KBM-7 (cell line): ENCODE results near the gene GAS7.

Experiments used
- DNase-seq: peaks from one replicate; pipeline ENCODE4 v3.0.0-alpha.2; 2015
- in situ Hi-C: fragments of 300-500 bp; cut with MboI; formaldehyde crosslinking; loops from 2 replicates; pipeline ENCODE4 v1.14.3; 2020; ENCODE audit warnings: low sequenced_read_pairs, low pct_unique_long_range_greater_than_20kb, mixed read lengths

The GAS7 gene

DNA sequence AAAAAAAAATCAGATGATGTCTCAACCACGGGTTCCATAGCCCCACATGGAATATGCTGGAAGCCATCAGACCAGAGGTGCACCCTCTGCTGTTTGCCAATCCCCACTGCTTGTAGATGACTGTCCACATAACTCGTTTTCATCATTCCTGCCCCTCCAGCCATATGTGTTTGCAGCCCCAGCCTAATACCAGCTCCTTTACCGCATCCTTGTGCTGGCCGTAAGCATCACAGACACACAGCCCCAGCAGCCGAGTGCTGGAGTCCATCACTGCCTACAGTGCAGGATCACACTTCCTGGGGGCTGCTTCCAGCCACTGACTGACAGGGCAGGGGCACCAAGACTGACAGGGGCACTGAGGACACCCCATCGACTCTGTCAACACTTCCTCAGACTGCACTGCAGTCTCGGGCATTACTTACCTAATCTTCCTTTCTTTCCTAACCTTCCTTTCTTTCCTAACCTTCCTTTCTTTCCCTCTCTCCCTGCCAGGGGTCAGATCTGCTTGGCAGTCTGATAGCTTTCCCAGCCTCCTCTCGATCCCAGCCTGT is 298.3 kb downstream of the GAS7 start:
- in situ Hi-C loops = loop anchor here (25.0 kb wide), 1 partner anchor 712 kb away; no protein-coding TSS in a partner anchor

DNA sequence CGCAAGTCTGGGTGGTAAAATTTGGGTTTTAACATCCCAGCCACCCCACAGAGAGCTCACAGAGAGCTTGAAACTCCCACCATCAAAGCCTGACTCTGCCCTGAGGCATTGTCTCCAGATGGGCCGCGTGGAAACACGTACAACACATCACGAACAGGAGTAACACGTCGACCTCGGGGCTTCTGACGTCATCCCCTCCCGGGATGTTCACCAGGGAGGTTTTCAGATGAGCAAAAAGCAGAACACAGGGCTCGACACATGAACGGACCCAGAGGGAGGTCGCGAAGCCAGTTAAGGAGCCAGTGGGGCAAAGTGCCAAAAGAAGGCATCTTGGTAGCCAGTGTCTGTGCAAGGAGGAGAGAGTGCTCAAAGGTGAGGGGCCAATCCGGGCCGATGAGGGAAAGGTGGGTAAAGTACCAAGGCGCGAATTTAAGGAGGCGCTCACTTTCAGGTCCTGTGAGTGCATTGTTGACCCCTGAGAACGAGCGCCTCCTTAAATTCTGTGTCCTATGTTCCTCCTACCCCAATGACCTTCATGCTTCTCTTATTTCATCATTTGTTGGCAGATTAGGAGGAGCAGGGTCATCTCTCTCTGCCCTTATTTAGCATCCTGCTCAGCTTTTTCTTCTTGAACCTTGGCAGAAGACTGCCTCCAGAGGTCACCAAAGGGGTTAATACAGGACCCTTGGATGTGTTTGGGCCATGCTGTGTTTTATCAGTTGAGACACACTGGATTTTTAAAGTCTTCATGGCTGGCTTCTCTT is 298.9 kb downstream of the GAS7 start:
- in situ Hi-C loops = loop anchor here (25.0 kb wide), 1 partner anchor 713 kb away; no protein-coding TSS in a partner anchor
- DNase-seq = no peak

More for the DNA sequence above, 298.3 kb downstream of the GAS7 start:
- DNase-seq = no peak

DNA sequence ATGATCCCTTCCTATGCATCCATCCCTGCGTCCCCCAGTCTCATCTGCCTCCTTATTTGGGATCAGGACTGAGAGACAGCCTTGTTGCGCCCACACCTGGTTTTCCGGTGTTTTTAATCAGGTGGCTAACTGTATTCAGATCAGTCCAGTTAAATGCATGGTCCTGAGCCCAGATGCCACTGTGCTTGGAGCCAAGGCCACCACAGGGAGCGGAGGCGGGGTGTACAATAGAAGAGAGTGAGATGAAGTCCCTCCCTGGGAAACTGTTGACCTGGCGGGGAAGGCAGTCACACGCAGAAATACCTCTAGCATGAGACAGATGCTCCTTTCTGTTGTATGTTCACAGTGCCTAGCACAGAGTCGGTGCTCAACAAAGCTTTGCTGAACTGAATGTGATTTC is 299.6 kb downstream of the GAS7 start:
- no peak for DNase-seq
- in situ Hi-C loops = no loop called here

GRCh38 chr17:9897372-9897968 is 300.9 kb downstream of the GAS7 start:
- in situ Hi-C loops = no loop called here
- DNase-seq = no peak

DNA sequence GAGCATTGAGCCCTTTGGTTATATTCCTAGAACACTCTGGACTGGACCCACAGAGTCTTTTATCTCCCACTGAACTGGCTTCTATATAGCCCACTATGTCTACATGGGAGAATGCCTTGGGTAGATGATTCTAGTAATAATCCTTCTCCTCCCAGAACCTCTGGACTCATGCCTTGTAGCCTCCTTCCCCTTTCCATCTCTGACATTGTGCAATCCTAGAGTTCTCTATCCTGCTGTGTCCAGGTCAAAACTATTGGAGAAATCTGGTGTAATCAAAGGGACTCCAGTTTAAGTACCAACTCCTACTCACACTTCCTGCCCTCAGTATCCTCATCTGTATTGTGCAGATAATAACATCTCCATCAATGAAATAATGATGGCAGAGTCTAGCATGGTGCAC is 302.5 kb downstream of the GAS7 start:
- no peak for DNase-seq
- in situ Hi-C loops = no loop called here

DNA sequence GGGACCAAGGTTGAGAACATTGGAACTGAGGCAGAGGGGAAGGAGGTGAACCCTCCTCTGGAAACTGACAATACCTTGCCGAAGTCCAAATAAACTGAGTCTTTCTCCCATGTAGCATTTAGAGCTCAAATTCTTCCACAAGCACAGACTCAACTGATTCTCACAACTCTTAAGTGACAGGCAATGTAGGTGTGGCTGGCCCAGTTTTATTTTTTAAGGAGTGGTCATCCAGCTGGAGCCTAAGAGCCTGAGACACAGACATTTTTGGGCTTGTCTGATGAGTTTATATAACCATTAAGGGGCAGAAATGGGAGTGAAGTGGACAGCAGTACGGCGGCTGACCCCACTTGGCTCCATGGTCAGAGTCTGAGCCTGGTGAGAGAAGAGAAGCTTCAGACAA is 304.2 kb downstream of the GAS7 start:
- in situ Hi-C loops = no loop called here

GRCh38 chr17:9893411-9894012 is 304.9 kb downstream of the GAS7 start:
- DNase-seq = no peak
- in situ Hi-C loops = no loop called here

More for the DNA sequence above, 304.2 kb downstream of the GAS7 start:
- DNase-seq = no peak

DNA sequence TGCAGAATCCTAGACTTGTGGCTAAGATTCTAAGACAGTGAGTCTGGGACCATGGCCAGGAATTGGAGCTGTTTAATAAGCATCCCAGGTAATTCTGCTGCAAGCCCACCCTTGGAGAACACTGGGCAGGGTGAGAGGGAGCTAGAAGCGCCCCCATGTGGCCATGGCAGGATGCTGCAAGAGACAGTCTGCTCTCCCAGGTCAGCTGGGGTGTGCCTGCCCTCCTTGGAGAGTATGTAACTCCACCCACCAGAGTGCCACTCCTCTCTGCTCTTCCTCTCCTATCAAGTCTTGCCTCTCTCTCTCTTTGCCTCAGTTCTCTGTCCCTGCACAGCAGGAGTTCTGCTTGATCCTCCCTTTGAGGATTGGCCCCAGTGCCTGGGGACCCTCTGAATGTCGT is 308.3 kb downstream of the GAS7 start:
- in situ Hi-C loops = no loop called here
- DNase-seq = peak; percentile 61

- in situ Hi-C loops = no loop called here
- DNase-seq = no peak
Observed at GRCh38 chr17:9887508-9887907, 310.9 kb downstream of the GAS7 start.

- no peak for DNase-seq
- in situ Hi-C loops = no loop called here
Observed at GRCh38 chr17:9886141-9886930, 312.1 kb downstream of the GAS7 start.

- in situ Hi-C loops = no loop called here
- DNase-seq = no peak
Observed at GRCh38 chr17:9883451-9883850, 315.0 kb downstream of the GAS7 start.

DNA sequence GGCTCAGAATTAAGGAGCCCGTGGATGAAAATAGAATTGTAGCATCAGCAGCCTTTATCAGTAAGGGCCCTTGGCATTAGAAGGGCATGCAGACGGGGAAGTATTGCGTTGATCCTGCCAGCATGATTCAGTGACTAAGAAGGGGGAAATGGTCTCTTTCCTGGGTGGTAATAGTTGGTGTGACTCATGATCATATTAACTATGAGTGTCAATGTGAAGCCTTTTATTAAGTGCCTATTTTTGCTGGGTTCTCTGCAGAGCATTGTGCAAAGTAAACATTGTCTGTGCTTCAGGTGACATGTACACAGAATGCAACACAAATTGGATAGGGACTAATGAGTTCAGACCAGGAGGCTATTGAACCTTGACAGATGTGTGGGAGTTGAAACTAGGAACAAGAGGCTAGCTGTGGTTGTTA is 317.8 kb downstream of the GAS7 start:
- in situ Hi-C loops = no loop called here
- DNase-seq = no peak

DNA sequence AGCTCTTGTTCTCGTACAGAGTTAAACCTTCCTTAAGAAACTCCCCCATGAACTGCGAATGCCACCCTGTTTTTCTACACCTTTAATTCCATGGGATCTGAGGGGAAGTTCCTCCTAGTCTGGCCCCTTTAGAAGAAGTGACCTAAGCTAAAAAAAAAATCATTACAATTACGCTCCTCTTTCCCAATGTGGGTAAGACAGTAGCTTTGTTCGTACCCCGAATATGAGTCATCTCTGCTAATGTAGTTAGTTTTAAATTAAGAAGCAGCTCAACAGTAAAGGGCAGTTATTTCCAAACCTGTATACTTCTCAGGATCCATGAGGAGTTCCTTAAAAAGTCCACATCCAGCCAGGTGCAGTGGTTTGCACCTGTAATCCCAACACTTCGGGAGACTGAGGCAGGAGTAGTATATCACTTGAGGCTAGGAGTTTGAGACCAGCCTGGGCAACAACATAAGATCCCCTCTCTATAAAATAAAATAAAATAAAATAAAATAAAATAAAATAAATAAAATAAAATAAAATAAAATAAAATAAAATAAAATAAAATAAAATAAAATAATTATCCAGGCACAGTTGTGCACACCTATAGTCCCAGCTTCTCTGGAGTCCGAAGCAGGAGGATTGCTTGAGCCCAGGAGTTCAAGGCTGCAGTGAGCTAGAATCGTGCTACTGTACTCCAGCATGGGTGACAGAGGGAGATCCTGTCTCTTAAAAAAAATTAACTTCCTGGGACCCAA is 319.4 kb downstream of the GAS7 start:
- no peak for DNase-seq
- in situ Hi-C loops = no loop called here

GRCh38 chr17:9878356-9878755 is 320.1 kb downstream of the GAS7 start:
- no peak for DNase-seq
- in situ Hi-C loops = no loop called here

DNA sequence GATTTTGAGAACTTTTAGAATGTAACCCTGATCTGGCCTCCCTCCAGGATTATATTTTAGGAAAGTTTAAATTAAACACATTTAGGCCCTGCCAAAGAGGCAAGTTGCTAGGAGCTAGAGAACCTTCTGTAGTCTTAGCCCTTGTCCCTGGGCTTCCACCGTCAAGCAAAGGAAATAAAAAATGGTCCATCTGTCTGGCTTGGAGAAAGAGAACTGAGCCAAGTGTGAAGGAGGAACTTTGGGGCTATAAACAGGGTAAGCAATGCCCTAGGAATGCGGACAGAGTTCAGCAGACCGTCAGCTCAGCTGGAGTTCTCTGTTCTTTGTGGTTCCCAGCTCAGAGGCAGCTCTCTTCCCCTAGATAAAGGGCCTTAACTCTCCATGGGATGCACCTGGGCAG is 323.0 kb downstream of the GAS7 start:
- in situ Hi-C loops = no loop called here

DNA sequence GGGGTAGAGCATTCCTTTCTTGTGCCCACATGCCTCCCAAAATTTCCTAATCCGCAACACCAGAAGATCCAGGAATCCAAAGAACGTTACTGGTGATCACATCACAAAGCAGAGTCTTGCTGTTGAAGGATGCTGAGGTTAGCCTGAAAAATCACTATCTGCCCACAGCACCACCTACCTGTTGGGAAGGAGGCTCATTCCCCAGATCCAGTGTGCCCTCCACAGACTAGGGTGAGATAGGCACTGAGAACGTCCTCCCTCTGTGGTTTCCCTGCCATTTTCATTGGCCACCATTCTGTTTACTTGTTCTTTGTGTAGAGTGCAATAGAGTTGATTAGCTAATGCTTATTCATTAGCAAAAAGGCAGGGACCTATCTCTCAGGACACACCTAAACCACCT is 323.7 kb downstream of the GAS7 start:
- in situ Hi-C loops = no loop called here
- DNase-seq = no peak

More for the DNA sequence above, 323.0 kb downstream of the GAS7 start:
- DNase-seq = no peak

- no peak for DNase-seq
- in situ Hi-C loops = no loop called here
Observed at GRCh38 chr17:9872852-9873251, 325.6 kb downstream of the GAS7 start.

DNA sequence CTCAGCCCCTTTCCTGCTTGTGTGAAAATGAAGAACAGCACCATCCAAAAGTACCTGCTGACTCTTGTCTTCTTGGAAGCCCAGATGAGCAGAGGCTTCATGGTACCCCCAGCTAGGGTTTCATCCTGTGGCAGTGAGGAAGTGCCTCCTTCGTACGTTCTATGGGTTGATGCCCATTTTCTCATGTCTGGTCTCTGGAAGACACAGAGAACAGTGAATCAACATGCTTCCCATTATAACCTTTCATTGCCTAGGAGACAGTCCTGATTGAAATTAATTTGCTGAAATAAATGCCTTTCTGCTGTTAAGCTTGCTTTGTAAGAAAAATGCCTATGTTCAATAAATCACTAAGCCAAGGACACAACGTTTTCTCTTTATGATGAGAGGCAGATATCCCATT is 329.9 kb downstream of the GAS7 start:
- DNase-seq = no peak
- in situ Hi-C loops = no loop called here

DNA sequence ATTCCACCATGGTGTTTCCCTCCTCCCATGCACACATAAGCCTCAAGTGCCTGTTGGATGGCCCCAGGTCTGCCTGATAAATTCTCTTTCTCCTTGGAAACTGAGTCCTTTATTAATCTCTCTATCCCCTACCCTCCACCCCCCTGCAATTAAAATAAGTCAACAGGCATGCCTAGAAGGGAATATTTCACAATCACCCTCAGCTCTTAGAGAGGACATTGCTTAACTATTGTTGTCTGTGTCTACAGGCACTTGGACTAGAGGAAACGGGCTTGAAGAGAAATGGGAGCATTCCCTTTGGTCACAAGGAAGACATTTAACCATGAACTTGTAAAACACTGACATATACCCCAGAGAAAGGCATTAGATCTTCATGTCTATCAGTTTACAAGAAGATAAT is 332.8 kb downstream of the GAS7 start:
- in situ Hi-C loops = no loop called here

More for the DNA sequence above, 332.8 kb downstream of the GAS7 start:
- DNase-seq = no peak
